Measurements from ENCODE around the gene TTYH3.
A peak's percentile ranks its signal among the peaks of the same experiment; 100 is the strongest.
"Not testable (repeated sequence)": the region's sequence is repeated elsewhere in the genome, so short reads cannot be mapped to it uniquely, and the experiment has no call there.

Gene TTYH3

DNA sequence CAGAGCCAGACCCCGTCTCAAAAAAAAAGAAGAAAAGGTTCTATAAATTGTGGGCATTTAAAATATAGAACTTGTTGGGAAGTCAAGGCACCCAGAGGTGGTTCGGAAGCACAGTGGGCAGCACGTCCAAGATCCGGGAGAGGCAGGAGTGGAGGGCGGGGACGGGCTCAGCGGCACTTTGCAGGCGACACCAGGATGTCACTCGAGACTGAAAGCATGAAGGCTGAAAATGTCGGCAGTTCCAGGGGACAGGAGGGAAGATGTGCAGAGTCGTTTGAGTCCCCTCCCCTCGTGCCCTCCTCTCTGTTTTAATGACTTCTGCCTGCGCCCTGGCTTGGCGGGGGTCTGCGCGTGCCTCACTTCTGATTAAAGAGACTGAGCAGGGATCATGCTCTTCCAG is 42.4 kb upstream of the TTYH3 start:
- H3K36me3 ChIP-seq (replicated peaks in 1 of 2; ENCODE audit: control insufficient read depth in 2 of 2, insufficient read depth in 2 of 2, low read length in 2 of 2), result peaks cover 0 to 44% of the 10 kb centered on the region in 2 donors
- H2BK5ac ChIP-seq (ENCODE audit: low read length), result no peak overlapping the region
- no peaks in the 10 kb centered on the region for H3K4me1 ChIP-seq (ENCODE audit: control insufficient read depth in 2 of 2, insufficient read depth in 1 of 2, low read depth in 1 of 2, low read length in 2 of 2)
- no peak for DNase-seq (ENCODE audit: low spot score)
- no peak overlapping the region for H3K14ac ChIP-seq (ENCODE audit: low read length)
- no peak overlapping the region for H4K8ac ChIP-seq (ENCODE audit: low read depth, low read length)
- H3K18ac ChIP-seq (ENCODE audit: low read length), result no peak overlapping the region
- H3K79me1 ChIP-seq (ENCODE audit: low read depth, low read length), result no peaks in the 10 kb centered on the region
- H2BK120ac ChIP-seq (ENCODE audit: low read depth, low read length), result no peak overlapping the region
- H2BK12ac ChIP-seq (ENCODE audit: low read length), result no peak overlapping the region
- no peak overlapping the region for H4K91ac ChIP-seq (ENCODE audit: low read depth, low read length, poor library complexity)
- peak overlapping the region; percentile 52 for H3K23ac ChIP-seq (ENCODE audit: low read depth, low read length, poor library complexity)
- H2BK15ac ChIP-seq (ENCODE audit: low read length), result no peak overlapping the region
- H2AFZ ChIP-seq (ENCODE audit: low read length), result no peak overlapping the region
- H3K4me3 ChIP-seq (ENCODE audit: low read length in 2 of 2), result no peak overlapping the region
- H3K27ac ChIP-seq (replicated peaks; ENCODE audit: low read length), result no peak overlapping the region
- no peaks in the 10 kb centered on the region for H3K27me3 ChIP-seq (ENCODE audit: control insufficient read depth in 3 of 3, insufficient read depth in 3 of 3, low read depth in 1 of 3, low read length in 3 of 3)
- no CpG with 5 or more reads among the region's 16 CpGs for WGBS, 2 donors (ENCODE audit: extremely low coverage in 2 of 2, insufficient read length in 2 of 2, insufficient replicate concordance in 1 of 2)
- no peak overlapping the region for H3K4me2 ChIP-seq (ENCODE audit: insufficient read depth, low read length, poor library complexity, severe bottlenecking)
- no peak overlapping the region for H2AK5ac ChIP-seq (ENCODE audit: low read depth, low read length)
- H3K9ac ChIP-seq (ENCODE audit: low read depth, low read length, poor library complexity), result no peak overlapping the region
- H3K9me3 ChIP-seq (replicated peaks in 1 of 2; ENCODE audit: control insufficient read depth in 2 of 2, insufficient read depth in 1 of 2, low read depth in 1 of 2, low read length in 2 of 2), result no peaks in the 10 kb centered on the region
- H3K4ac ChIP-seq (ENCODE audit: low read length), result no peak overlapping the region

DNA sequence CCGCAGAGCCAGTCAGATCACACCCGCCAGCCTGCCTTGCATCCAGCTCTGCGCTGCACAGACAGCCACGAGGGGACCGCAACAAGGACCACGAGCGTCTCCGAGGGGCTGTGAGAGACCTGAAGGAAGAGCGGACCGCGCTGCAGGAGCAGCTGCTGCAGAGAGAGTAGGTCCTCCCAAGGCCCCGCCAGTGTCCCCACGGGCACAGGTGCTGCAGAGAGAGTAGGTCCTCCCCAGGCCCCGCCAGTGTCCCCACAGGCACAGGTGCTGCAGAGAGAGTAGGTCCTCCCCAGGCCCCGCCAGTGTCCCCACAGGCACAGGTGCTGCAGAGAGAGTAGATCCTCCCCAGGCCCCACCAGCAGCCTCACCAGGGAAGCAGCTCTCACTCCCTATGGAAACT is 41.8 kb upstream of the TTYH3 start:
- H4K8ac ChIP-seq (ENCODE audit: low read depth, low read length); H3K27ac ChIP-seq (replicated peaks; ENCODE audit: low read length); H3K27me3 ChIP-seq (ENCODE audit: control insufficient read depth in 3 of 3, insufficient read depth in 3 of 3, low read depth in 1 of 3, low read length in 3 of 3); H4K91ac ChIP-seq (ENCODE audit: low read depth, low read length, poor library complexity); H3K9me3 ChIP-seq (replicated peaks in 1 of 2; ENCODE audit: control insufficient read depth in 2 of 2, insufficient read depth in 1 of 2, low read depth in 1 of 2, low read length in 2 of 2); H2BK12ac ChIP-seq (ENCODE audit: low read length); H3K79me1 ChIP-seq (ENCODE audit: low read depth, low read length); H3K4me2 ChIP-seq (ENCODE audit: insufficient read depth, low read length, poor library complexity, severe bottlenecking); H3K4ac ChIP-seq (ENCODE audit: low read length); H3K23ac ChIP-seq (ENCODE audit: low read depth, low read length, poor library complexity); DNase-seq (ENCODE audit: low spot score); H2AK5ac ChIP-seq (ENCODE audit: low read depth, low read length); H2BK15ac ChIP-seq (ENCODE audit: low read length); H2BK120ac ChIP-seq (ENCODE audit: low read depth, low read length); H3K4me1 ChIP-seq (ENCODE audit: control insufficient read depth in 2 of 2, insufficient read depth in 1 of 2, low read depth in 1 of 2, low read length in 2 of 2); H3K14ac ChIP-seq (ENCODE audit: low read length); H2BK5ac ChIP-seq (ENCODE audit: low read length); H2AFZ ChIP-seq (ENCODE audit: low read length); H3K4me3 ChIP-seq (ENCODE audit: low read length in 2 of 2): not testable (repeated sequence)
- no CpG with 5 or more reads among the region's 15 CpGs for WGBS, 2 donors (ENCODE audit: extremely low coverage in 2 of 2, insufficient read length in 2 of 2, insufficient replicate concordance in 1 of 2)
- Histone ChIP-seq H3K18ac (ENCODE audit: low read length) (peak overlapping the region; percentile 76), H3K9ac (ENCODE audit: low read depth, low read length, poor library complexity) (peak overlapping the region; percentile 81), H3K36me3 (replicated peaks in 1 of 2; ENCODE audit: control insufficient read depth in 2 of 2, insufficient read depth in 2 of 2, low read length in 2 of 2) (peaks cover 0 to 50% of the 10 kb centered on the region in 2 donors)

DNA sequence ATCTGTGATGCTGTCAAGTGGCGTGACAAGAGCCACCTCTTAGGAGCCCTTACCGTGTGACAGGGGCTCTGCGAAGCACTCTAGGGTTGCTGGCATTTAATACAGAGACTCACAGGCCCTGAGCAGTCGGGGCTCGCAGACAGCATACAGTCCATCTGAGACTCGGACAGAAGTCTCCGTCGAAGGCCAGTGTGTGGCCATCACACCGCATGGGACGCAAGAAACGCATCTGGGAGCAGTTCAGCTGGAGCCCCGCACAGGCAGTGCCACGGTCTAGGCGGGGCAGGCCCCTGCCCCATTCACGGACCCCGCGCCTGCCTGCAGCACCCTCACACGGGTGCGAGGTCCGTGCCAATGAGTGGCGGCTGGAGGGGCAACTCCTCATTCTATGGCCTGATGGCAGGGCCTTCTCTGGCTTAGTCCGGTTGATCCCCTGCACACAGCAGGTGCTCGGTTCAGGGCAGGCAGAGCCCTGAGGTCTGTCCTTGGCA is 39.4 kb upstream of the TTYH3 start:
- H3K79me1 ChIP-seq (ENCODE audit: low read depth, low read length), result no peaks in the 10 kb centered on the region
- peak overlapping the region; percentile 74 for H4K8ac ChIP-seq (ENCODE audit: low read depth, low read length)
- peaks cover 6 to 61% of the 10 kb centered on the region in 2 donors for H3K36me3 ChIP-seq (replicated peaks in 1 of 2; ENCODE audit: control insufficient read depth in 2 of 2, insufficient read depth in 2 of 2, low read length in 2 of 2)
- no peak overlapping the region for H2BK120ac ChIP-seq (ENCODE audit: low read depth, low read length)
- no CpG with 5 or more reads among the region's 23 CpGs for WGBS, 2 donors (ENCODE audit: extremely low coverage in 2 of 2, insufficient read length in 2 of 2, insufficient replicate concordance in 1 of 2)
- H2AFZ ChIP-seq (ENCODE audit: low read length), result no peak overlapping the region
- H3K14ac ChIP-seq (ENCODE audit: low read length), result no peak overlapping the region
- no peak overlapping the region for H3K4me2 ChIP-seq (ENCODE audit: insufficient read depth, low read length, poor library complexity, severe bottlenecking)
- H2BK5ac ChIP-seq (ENCODE audit: low read length), result no peak overlapping the region
- no peak overlapping the region for H2AK5ac ChIP-seq (ENCODE audit: low read depth, low read length)
- H3K9me3 ChIP-seq (replicated peaks in 1 of 2; ENCODE audit: control insufficient read depth in 2 of 2, insufficient read depth in 1 of 2, low read depth in 1 of 2, low read length in 2 of 2), result no peaks in the 10 kb centered on the region
- no peak overlapping the region for H4K91ac ChIP-seq (ENCODE audit: low read depth, low read length, poor library complexity)
- H3K4me3 ChIP-seq (ENCODE audit: low read length in 2 of 2), result no peak overlapping the region
- no peak overlapping the region for H2BK15ac ChIP-seq (ENCODE audit: low read length)
- H3K27me3 ChIP-seq (ENCODE audit: control insufficient read depth in 3 of 3, insufficient read depth in 3 of 3, low read depth in 1 of 3, low read length in 3 of 3), result no peaks in the 10 kb centered on the region
- DNase-seq (ENCODE audit: low spot score), result no peak
- H3K23ac ChIP-seq (ENCODE audit: low read depth, low read length, poor library complexity), result no peak overlapping the region
- H2BK12ac ChIP-seq (ENCODE audit: low read length), result no peak overlapping the region
- peak overlapping the region; percentile 32 for H3K18ac ChIP-seq (ENCODE audit: low read length)
- no peaks in the 10 kb centered on the region for H3K4me1 ChIP-seq (ENCODE audit: control insufficient read depth in 2 of 2, insufficient read depth in 1 of 2, low read depth in 1 of 2, low read length in 2 of 2)
- H3K9ac ChIP-seq (ENCODE audit: low read depth, low read length, poor library complexity), result no peak overlapping the region
- no peak overlapping the region for H3K4ac ChIP-seq (ENCODE audit: low read length)
- H3K27ac ChIP-seq (replicated peaks; ENCODE audit: low read length), result no peak overlapping the region

GRCh38 chr7:2593036-2593727 is 38.6 kb upstream of the TTYH3 start:
- no peak overlapping the region for H2BK15ac ChIP-seq (ENCODE audit: low read length)
- no peak overlapping the region for H3K4me2 ChIP-seq (ENCODE audit: insufficient read depth, low read length, poor library complexity, severe bottlenecking)
- H2AK5ac ChIP-seq (ENCODE audit: low read depth, low read length), result no peak overlapping the region
- no peak overlapping the region for H2AFZ ChIP-seq (ENCODE audit: low read length)
- peak overlapping the region; percentile 60 for H2BK5ac ChIP-seq (ENCODE audit: low read length)
- H3K4me3 ChIP-seq (ENCODE audit: low read length in 2 of 2), result no peak overlapping the region
- no peak for DNase-seq (ENCODE audit: low spot score)
- no peak overlapping the region for H3K9ac ChIP-seq (ENCODE audit: low read depth, low read length, poor library complexity)
- H2BK12ac ChIP-seq (ENCODE audit: low read length), result no peak overlapping the region
- H3K4ac ChIP-seq (ENCODE audit: low read length), result no peak overlapping the region
- H3K9me3 ChIP-seq (replicated peaks in 1 of 2; ENCODE audit: control insufficient read depth in 2 of 2, insufficient read depth in 1 of 2, low read depth in 1 of 2, low read length in 2 of 2), result no peaks in the 10 kb centered on the region
- no CpG with 5 or more reads among the region's 38 CpGs for WGBS, 2 donors (ENCODE audit: extremely low coverage in 2 of 2, insufficient read length in 2 of 2, insufficient replicate concordance in 1 of 2)
- H3K18ac ChIP-seq (ENCODE audit: low read length), result no peak overlapping the region
- H3K79me1 ChIP-seq (ENCODE audit: low read depth, low read length), result no peaks in the 10 kb centered on the region
- H3K14ac ChIP-seq (ENCODE audit: low read length), result peak overlapping the region; percentile 9
- no peak overlapping the region for H4K8ac ChIP-seq (ENCODE audit: low read depth, low read length)
- no peak overlapping the region for H4K91ac ChIP-seq (ENCODE audit: low read depth, low read length, poor library complexity)
- no peak overlapping the region for H3K23ac ChIP-seq (ENCODE audit: low read depth, low read length, poor library complexity)
- H3K27ac ChIP-seq (replicated peaks; ENCODE audit: low read length), result no peak overlapping the region
- H3K36me3 ChIP-seq (replicated peaks in 1 of 2; ENCODE audit: control insufficient read depth in 2 of 2, insufficient read depth in 2 of 2, low read length in 2 of 2), result peaks cover 6 to 62% of the 10 kb centered on the region in 2 donors
- no peaks in the 10 kb centered on the region for H3K4me1 ChIP-seq (ENCODE audit: control insufficient read depth in 2 of 2, insufficient read depth in 1 of 2, low read depth in 1 of 2, low read length in 2 of 2)
- H2BK120ac ChIP-seq (ENCODE audit: low read depth, low read length), result no peak overlapping the region
- no peaks in the 10 kb centered on the region for H3K27me3 ChIP-seq (ENCODE audit: control insufficient read depth in 3 of 3, insufficient read depth in 3 of 3, low read depth in 1 of 3, low read length in 3 of 3)

All from neuronal stem cell (in vitro differentiated cells).